Heart left ventricle (tissue), 16 donors: ENCODE data around the gene XXYLT1. TPM values are rescaled to one million over a fixed set of nuclear protein-coding genes. Genes with fewer than 3 reads are reported as not detected.

Source experiments
- ATAC-seq, 4 donors: fragments of 200-7000 bp; cut with Tn5 transposase; one replicate each; pipeline ENCODE4 v1.9.1; 2020 to 2022; ENCODE audit warnings: moderate library complexity in 4 of 4, mild to moderate bottlenecking in 3 of 4, moderate number of reproducible peaks in 1 of 4
- DNase-seq, 5 donors: peaks; one replicate each; pipeline ENCODE4 v3.0.0-alpha.2; 2020
- H3K27ac ChIP-seq, 12 donors: fragments of 200-600 bp; sonication (generic) in 4 of 12; one replicate each; pipeline versions ENCODE4 v1.5.0 to v1.8.0; 2016 to 2022; ENCODE audit warnings: mild to moderate bottlenecking in 2 of 12
- H3K27me3 ChIP-seq, 9 donors: fragments of 200-600 bp; sonication (generic) in 2 of 9; one replicate each; pipeline versions ENCODE4 v1.5.1 to v1.8.0; 2016 to 2022; ENCODE audit warnings: mild to moderate bottlenecking in 3 of 9
- H3K36me3 ChIP-seq, 9 donors: fragments of 200-600 bp; sonication (generic) in 2 of 9; one replicate each; pipeline versions ENCODE4 v1.5.0 to v1.8.0; 2018 to 2022; ENCODE audit warnings: mild to moderate bottlenecking in 2 of 9
- H3K4me1 ChIP-seq, 12 donors: fragments of 200-600 bp; sonication (generic) in 4 of 12; one replicate each; pipeline versions ENCODE4 v1.5.0 to v1.8.0; 2016 to 2022; ENCODE audit warnings: mild to moderate bottlenecking in 3 of 12
- H3K4me3 ChIP-seq, 12 donors: fragments of 200-600 bp; sonication (generic) in 4 of 12; one replicate each; pipeline versions ENCODE4 v1.5.0 to v1.8.0; 2017 to 2022; ENCODE audit warnings: mild to moderate bottlenecking in 9 of 12, moderate library complexity in 4 of 12
- H3K9me3 ChIP-seq, 12 donors: fragments of 200-600 bp; sonication (generic) in 4 of 12; one replicate each; pipeline versions ENCODE4 v1.5.0 to v1.8.0; 2016 to 2022; ENCODE audit warnings: mild to moderate bottlenecking in 1 of 12
- POLR2A ChIP-seq, 2 donors: fragments of 450-650 bp; IDR thresholded peaks; one replicate each; pipeline ENCODE4 v1.6.1; 2017; ENCODE audit warnings: antibody characterized with exemption in 2 of 2, mild to moderate bottlenecking in 2 of 2, moderate library complexity in 2 of 2
- WGBS, 4 donors: extraction: QIAGEN DNeasy Blood & Tissue Kit in 2 of 4; methylation state at CpG; one replicate each; pipeline versions ENCODE4 v1.1.5 to v1.1.7; 2013 to 2018; 5-methylcytosine and 5-hydroxymethylcytosine counted together
- intact Hi-C, 10 donors: fragments of 100-400 bp; cut with DNase I; formaldehyde crosslinking; loops; one replicate each; pipeline versions ENCODE4 v1.11.1 to v1.14.2; 2022
- polyA plus RNA-seq, 2 donors: library from polyadenylated mRNA; stranded (reverse); fragments of 200-250 nt; gene quantifications; one replicate each; pipeline ENCODE4 v1.2.3, GENCODE V29; 2013
- total RNA-seq, 9 donors: library from RNA; depleted of rRNA in 2 of 9; stranded (reverse); fragments of >200 nt in 2 of 9; fragmentation: NEBNext Ultra II Directional in 3 of 9; extraction: Animal tissue kit (Norgen Biotek cat#: 25700) in 3 of 9; gene quantifications; one replicate each; pipeline versions ENCODE4 v1.1.0 to v1.2.4, GENCODE V29; 2016 to 2023
- TF ChIP-seq, protein P1 (sequence below), 12 donors: fragments of 200-600 bp; sonication (generic) in 4 of 12; IDR thresholded peaks; one replicate each; pipeline versions ENCODE4 v1.5.0 to v1.8.0; 2018 to 2022; ENCODE audit warnings: antibody characterized with exemption in 12 of 12, mild to moderate bottlenecking in 5 of 12
- donor health status: ischemic (EF 13 %, LVEDD 7.1; RV severe dilation, severe dysfunction).
- donor health status: healthy with polysubstance abuse.
- donor health status: DM: no; HTN: yes; CAD: no.
- donor health status: DM: no; HTN: no; CAD: no.
- donor health status: ischemic (EF 25% LVEDD 6.9; RV normal size, moderate dysfunction).
- donor health status: ischemic (EF 25% LVEDD 5.7; RV mildly dilated, moderate dysfunction).
- donor health status: healthy.
- donor health status: DM: yes; HTN: yes; CAD: no.
- donor health status: ischemic (EF 35%, LVEDD 5.7; RV mildly dilated, moderate dysfunction).
- donor health status: nonischemic (EF 11% LVEDD 7.7; RV severe dilation, severe dysfunction).
- donor health status: DM: yes; HTN: yes; CAD: no.
- donor health status: PGD.
- donor health status: ischemic (EF 29% LVEDD 5.4; RV normal size, mild dysfunction).
- donor health status: nonischemic (EF 23%, LVEDD 6.1; RV moderate dilation, normal function).

XXYLT1 gene
- total and polyA plus RNA-seq, 11 donors: 1.9 to 8.6 (median 4.8) TPM

DNA sequence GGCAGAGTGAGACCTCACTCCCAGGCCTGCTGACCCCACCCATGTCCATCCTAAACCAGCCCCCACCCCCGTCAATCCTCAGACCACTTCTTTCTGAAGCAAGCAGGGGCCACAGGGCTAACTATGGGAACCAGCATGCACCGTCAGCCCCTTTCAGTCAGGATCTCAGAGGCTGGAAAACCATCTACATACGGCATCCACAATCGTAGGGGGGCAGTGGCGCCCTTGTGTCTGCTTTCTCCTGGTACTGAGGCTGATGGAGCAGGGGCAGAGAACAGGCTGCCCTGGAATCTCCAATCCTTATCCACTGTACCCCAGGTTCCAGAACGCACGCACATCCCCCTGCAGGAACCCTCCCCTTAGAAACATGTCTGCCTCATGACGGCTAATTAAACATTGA lies 56.6 kb downstream of the XXYLT1 start:
- H3K27ac ChIP-seq: no peak overlapping the region
- intact Hi-C loops: no loop called here
- H3K4me3 ChIP-seq: no peak overlapping the region
- no peaks in the 10 kb centered on the region for H3K9me3 ChIP-seq
- WGBS, 4 donors: 98 to 99% (median 99%) methylated on average over 8 of the region's 8 CpGs
- peaks cover 0 to 21% (median 16%) of the 10 kb centered on the region in 12 donors for H3K4me1 ChIP-seq
- no peaks in the 10 kb centered on the region for H3K36me3 ChIP-seq
- no peak for TF ChIP-seq POLR2A (IDR thresholded peaks at IDR 0.05)
- TF ChIP-seq, protein P1, sequence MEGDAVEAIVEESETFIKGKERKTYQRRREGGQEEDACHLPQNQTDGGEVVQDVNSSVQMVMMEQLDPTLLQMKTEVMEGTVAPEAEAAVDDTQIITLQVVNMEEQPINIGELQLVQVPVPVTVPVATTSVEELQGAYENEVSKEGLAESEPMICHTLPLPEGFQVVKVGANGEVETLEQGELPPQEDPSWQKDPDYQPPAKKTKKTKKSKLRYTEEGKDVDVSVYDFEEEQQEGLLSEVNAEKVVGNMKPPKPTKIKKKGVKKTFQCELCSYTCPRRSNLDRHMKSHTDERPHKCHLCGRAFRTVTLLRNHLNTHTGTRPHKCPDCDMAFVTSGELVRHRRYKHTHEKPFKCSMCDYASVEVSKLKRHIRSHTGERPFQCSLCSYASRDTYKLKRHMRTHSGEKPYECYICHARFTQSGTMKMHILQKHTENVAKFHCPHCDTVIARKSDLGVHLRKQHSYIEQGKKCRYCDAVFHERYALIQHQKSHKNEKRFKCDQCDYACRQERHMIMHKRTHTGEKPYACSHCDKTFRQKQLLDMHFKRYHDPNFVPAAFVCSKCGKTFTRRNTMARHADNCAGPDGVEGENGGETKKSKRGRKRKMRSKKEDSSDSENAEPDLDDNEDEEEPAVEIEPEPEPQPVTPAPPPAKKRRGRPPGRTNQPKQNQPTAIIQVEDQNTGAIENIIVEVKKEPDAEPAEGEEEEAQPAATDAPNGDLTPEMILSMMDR (IDR thresholded peaks at IDR 0.05): no peak
- H3K27me3 ChIP-seq: no peaks in the 10 kb centered on the region
- ATAC-seq (no peak), DNase-seq (no peak)

DNA sequence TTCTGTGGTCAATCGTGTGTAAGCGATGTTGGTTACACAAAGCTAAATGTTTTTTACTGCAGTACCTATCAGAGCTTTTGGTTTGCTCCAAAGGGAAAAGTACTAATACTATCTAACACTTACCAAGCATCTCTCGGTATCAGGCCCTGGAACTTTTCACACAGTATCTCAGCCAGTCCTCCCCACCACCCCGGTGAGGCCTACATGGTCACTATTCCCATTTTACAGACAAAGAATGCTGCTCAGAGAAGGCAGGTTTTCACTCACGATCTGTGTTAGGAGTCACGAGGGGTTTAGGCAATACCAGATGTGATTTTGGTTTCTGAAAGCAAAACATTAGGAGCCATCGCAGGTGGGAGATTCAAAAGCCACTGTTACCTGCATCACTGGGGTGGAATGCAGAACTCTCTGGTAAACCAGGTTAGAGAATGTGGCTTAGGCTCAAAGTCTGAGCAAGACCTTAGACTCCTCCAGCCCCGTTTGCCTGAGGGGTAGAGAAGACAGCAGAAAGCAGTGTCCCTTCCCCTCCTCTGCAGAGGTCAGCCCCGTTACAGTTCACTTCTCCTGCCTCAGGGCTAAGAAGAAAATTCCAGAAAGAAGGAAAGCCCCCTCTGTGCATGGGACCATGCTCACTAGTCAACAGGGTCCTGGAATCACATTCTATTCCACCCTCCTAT lies 57.2 kb downstream of the XXYLT1 start:
- Histone ChIP-seq H3K4me3 (no peak overlapping the region), H3K9me3 (no peaks in the 10 kb centered on the region), H3K36me3 (no peaks in the 10 kb centered on the region), H3K27me3 (no peaks in the 10 kb centered on the region), H3K4me1 (peaks cover 0 to 27% (median 22%) of the 10 kb centered on the region in 12 donors), H3K27ac (no peak overlapping the region)
- intact Hi-C loops: no loop called here
- TF ChIP-seq, protein P1 (IDR thresholded peaks at IDR 0.05): no peak
- no peak for TF ChIP-seq POLR2A (IDR thresholded peaks at IDR 0.05)
- 84 to 87% (median 85%) methylated on average over 9 of the region's 9 CpGs for WGBS, 4 donors
- DNase-seq (no peak), ATAC-seq (no peak)

DNA sequence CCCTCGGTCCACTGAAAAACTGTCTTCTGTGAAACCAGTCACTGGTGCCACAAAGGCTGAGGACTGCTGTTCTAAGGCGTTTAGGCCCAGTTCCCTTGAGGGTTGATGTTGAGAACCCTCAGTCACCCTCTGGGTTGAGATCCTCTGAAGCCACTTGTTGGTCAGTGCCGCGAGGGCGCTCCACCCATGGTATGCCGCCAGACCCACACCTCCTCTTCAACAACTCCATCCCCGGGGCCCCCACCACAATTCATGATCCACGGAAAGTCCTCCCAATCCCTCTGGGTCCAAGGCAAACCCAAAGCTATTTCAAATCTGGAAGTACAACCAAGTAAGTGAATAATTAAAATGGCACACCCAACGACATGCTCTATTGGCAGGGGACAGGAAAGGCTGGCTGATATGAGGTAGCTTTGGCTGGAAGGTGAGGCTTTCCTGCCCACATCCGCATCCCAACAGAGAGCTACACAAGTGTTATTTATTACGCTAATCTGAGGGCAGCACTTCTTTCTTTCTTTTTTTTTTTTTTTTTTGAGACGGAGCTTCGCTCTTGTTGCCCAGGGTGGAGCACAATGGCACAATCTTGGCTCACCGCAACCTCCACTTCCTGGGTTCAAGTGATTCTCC lies 58.1 kb downstream of the XXYLT1 start:
- no peak overlapping the region for H3K27ac ChIP-seq
- no peaks in the 10 kb centered on the region for H3K27me3 ChIP-seq
- H3K36me3 ChIP-seq: no peaks in the 10 kb centered on the region
- H3K4me3 ChIP-seq: no peak overlapping the region
- intact Hi-C loops: no loop called here
- H3K4me1 ChIP-seq: peaks cover 0 to 37% (median 30%) of the 10 kb centered on the region in 12 donors
- 93 to 96% (median 95%) methylated on average over 14 of the region's 14 CpGs for WGBS, 4 donors
- no peaks in the 10 kb centered on the region for H3K9me3 ChIP-seq
- ATAC-seq (no peak), DNase-seq (no peak)
- TF ChIP-seq, protein P1 (IDR thresholded peaks at IDR 0.05): no peak
- no peak for TF ChIP-seq POLR2A (IDR thresholded peaks at IDR 0.05)

DNA sequence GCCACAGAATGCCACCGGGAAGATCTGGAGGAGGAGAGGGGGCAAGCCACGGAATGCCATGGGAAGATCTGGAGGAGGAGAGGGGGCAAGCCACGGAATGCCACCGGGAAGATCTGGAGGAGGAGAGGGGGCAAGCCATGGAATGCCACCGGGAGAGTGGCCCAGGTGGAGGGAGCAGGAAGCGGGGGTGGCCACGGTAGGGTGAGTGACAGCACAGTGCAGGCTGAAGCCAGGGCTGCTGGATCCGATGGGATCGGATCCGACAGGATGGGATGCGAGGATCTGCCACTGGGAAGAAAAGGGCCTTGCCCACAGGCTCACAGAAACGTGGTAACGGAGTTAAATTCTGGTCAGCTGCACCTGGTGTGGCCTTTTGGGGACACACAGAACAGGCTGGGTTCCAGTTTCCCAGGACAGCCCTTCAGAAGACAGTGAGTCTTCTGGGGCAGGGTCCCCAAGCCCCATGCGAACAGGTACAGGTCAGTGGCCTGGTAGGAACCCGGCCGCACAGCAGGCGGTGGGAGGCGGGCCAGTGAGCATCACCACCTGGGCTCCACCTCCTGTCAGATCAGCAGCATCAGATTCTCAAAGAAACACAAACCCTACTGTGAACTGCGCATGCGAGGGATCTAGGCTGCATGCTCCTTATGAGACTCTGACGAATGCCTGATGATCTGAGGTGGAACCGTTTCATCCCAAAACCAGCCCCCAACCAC lies 58.8 kb downstream of the XXYLT1 start:
- WGBS, 4 donors: 92 to 97% (median 95%) methylated on average over 22 of the region's 22 CpGs
- Histone ChIP-seq H3K27ac (no peak overlapping the region), H3K9me3 (no peaks in the 10 kb centered on the region), H3K4me3 (no peak overlapping the region), H3K4me1 (peaks cover 0 to 39% (median 33%) of the 10 kb centered on the region in 12 donors), H3K36me3 (no peaks in the 10 kb centered on the region), H3K27me3 (no peaks in the 10 kb centered on the region)
- no peak for DNase-seq
- no peak for ATAC-seq
- intact Hi-C loops: no loop called here
- TF ChIP-seq POLR2A (IDR thresholded peaks at IDR 0.05): no peak
- TF ChIP-seq, protein P1 (IDR thresholded peaks at IDR 0.05): no peak
